Forelimb muscle (tissue), 1 donor: ENCODE measurements around the gene ARHGEF7. TPM values are rescaled to one million over a fixed set of nuclear protein-coding genes. Genes with fewer than 3 reads are reported as not detected.

Experiments
- DNase-seq: peaks from one replicate; pipeline ENCODE4 v3.0.0-alpha.2; 2013; ENCODE audit warnings: low read depth
- polyA plus RNA-seq: library from polyadenylated mRNA; unstranded; fragments of 120-200 nt; gene quantifications from one replicate; pipeline ENCODE4 v1.2.1, GENCODE V29; 2013; ENCODE audit not compliant: insufficient read length

The ARHGEF7 gene
- polyA plus RNA-seq, 1 donor = 75.6 TPM

DNA sequence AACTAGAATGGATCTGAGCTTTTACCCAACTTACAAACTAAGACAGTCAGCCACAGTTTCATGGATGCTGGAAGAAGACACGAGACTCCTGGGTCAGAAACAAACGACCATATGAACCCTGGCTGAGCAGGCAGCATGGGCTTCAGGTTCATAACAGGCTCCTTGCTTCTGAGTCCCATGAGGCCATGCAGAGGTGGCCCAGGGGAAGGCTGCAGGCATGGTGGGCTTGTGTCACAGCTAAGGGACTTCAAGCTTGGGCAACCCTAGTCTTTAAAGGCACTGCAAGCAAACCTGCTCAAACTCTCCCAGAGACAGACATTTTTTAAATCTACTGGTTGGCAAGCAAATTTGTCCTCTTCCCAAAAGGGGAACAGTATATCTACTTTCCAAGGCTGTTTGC is 5.1 kb upstream of the ARHGEF7 start:
- no peak for DNase-seq

- DNase-seq = no peak
These were observed 3.7 kb upstream of the ARHGEF7 start for GRCh38 chr13:111111376-111111937.

GRCh38 chr13:111112196-111112595 is 2.9 kb upstream of the ARHGEF7 start:
- no peak for DNase-seq

DNA sequence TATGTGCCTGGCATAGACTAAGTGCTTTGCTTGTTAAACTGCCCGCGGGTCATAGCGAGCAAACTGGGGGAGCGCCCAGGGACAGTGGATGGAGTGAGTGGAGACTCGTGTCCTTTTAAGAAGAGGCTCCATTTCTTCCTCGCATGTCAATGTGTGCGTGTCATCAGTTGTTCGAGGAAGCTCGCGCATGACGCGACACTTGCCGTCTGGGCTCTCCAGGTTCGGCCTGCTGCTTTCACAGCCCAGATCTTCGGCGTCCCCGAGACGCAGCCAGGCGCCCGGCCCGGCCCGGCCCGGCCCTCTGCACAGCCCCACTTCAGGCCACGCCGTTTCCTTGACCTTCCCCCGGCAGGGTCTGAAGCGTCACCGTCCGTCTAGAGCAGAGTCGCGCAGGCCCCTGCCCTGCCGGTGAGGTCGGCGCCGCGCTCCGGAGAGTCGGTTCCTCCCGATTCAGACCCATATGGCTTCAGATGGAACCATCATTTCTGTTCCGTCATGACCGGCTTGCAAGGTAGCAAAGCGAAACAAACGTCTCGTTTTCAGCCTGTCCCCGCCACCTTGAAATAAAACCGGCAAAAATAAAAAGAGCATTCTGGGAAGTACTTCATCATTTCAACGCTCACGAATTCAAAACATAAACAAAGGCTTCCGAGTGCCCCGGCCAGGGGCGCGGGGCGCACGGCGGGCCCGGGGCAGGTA is 599 bp upstream of the ARHGEF7 start:
- no peak for DNase-seq

DNA sequence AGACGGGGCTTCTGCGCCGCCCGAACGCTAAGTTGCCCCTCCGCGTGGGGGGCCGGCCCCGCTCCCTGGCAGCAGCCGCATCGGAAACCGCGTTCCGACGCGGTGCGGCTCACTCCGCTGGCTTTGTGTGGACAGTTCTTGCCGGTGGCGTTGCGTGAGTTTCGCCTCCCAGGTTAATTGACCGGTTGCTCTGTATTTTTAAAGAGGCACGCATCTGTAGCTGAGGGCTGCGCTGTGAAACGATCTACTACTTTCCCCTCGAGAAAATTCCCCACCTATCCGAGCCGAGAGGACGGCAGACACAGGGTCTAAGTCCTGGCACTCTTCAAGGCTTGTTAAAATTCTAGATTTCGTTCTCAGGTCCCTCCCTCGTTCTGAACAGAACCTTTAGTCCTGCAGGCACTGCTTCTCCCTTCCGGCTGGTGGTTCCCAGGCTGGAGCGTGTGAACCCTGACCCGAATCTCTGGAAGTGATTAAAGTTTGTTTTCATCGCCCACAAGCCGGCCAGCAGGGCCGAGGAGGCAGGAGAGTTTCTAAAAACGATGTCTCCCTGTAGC is 933 bp downstream of the ARHGEF7 start:
- no peak for DNase-seq

GRCh38 chr13:111116856-111117255 is 1.7 kb downstream of the ARHGEF7 start:
- no peak for DNase-seq

- DNase-seq = no peak
These were observed 2.2 kb downstream of the ARHGEF7 start for GRCh38 chr13:111117289-111117688.

GRCh38 chr13:111117961-111118360 is 2.9 kb downstream of the ARHGEF7 start:
- DNase-seq = no peak

GRCh38 chr13:111118898-111119607 is 3.9 kb downstream of the ARHGEF7 start:
- no peak for DNase-seq

- no peak for DNase-seq
These were observed 4.9 kb downstream of the ARHGEF7 start for GRCh38 chr13:111119966-111120365.

- DNase-seq = no peak
These were observed 5.3 kb downstream of the ARHGEF7 start for GRCh38 chr13:111120422-111120821.

GRCh38 chr13:111120913-111121312 is 5.8 kb downstream of the ARHGEF7 start:
- DNase-seq = no peak

GRCh38 chr13:111121506-111121905 is 6.4 kb downstream of the ARHGEF7 start:
- no peak for DNase-seq

GRCh38 chr13:111122056-111122455 is 6.9 kb downstream of the ARHGEF7 start:
- DNase-seq = no peak

DNA sequence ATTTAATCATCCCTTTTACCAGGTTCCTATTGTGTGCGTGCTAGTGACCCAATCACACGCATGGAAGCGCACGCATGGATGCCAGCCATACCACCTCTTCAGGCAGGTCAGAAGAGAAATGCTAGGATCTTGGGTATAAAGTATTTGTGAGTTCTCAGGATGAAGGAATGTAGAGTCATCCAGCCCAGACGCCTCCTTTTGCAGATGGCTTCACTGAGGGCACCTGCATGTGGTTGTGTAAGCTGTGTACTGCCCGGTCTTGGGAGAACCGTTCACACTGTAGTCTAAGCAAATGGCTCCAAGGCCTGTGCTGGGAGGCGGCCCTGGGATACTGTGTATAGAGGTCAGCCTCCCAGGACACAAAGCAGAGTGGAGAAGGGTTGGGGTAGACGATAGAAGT is 7.5 kb downstream of the ARHGEF7 start:
- DNase-seq = no peak

DNA sequence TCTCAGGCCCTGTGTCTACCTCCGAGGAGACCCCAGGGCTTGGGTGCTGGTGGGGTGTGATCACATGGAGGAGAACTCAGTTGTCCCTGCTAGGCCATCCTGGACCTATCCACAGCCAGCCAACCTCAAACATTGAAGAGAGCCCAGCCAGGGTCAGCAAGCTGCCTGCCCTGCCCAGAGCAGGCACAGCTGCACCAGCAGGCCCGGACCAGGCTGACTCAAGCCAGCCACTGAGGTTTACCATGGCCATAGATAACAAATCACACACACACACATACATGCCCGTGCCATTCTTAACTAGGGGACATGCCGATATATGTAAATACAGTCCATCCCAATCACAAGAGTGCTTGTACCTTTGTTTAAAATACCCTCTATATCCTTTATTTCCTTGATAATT is 8.1 kb downstream of the ARHGEF7 start:
- DNase-seq = no peak

DNA sequence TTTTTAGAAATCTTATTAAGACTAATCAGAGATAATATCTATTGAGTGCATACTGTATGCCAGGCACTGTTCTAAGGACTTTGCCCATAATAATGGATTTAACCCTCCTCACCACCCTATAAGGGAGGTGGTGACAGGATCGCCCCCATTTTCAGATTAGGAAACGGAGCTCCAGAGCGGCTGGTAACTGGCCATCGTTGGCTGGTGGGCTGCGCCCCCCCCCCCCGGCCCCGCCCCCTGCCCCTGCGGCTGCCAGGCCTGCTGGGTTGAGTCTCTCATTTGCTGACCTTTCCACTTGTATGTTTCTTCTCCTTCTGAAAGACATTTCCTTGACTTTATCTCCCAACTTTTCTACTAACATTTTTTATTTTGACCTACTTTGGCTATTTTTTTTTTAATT is 8.5 kb downstream of the ARHGEF7 start:
- no peak for DNase-seq

DNA sequence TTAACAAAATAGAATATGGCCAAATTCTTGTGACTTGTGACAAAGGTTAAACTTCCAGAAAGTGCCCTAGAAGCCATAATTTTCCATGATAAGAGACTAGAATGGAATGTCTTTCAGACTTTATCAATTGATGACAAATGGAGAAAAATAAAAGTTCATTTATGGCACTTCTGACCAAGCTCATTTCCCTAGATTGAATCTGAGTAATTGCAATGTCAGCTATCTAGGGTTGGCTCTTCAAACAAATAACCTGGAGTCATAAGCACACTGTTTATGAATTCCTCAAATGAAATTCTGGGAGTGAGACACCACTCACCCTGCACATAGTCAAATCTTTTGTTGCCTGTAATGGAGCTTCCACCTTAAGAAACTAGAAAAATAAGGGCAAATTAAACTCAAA is 11.4 kb downstream of the ARHGEF7 start:
- DNase-seq = no peak

DNA sequence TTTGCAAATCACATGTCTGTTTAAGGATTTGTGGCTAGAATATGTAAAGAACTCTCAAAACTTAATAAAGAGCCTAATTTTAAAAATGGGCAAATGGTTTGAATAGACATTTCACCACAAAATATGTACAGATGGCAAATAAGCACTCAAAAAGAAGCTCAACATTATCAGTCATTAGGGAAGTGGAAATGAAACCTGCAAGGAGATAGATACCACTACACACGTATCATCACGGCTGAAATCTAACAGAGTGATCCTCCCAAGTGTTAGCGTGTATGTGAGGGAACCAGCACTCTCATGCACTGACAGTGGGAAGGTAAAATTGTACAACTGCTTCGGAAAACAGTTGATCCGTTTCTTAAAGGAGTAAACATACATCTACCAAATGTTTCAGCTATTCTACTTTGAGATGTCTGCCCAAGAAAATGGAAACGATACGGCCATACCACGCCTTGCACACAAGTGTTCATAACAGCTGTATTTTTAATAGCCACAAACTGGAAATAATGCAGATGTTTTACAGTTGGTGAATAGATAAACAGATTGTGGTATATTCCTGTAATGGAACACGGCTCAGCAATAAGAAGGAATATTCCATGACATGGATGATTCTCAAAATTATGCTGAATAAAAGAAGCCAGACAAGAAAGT is 14.5 kb downstream of the ARHGEF7 start:
- DNase-seq = no peak

DNA sequence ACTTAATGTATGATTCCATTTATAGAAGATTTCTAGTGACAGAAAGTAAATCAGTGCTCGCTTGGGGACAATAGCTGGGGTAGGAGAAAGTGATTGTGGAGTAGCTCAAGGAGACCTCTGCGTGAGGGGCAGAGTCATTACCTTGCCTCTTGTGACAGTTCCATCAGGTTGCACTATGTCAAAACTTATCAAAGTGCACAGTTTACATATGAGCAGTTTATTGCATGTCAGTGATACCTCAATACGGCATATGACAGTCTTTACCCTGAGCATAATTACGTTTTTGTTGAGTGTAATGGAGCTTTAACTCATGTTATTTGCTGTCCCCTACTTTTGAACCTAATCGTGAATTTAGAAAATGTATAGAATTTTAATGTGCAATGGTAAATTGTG is 15.0 kb downstream of the ARHGEF7 start:
- no peak for DNase-seq

GRCh38 chr13:111131048-111131447 is 15.9 kb downstream of the ARHGEF7 start:
- DNase-seq = no peak

DNA sequence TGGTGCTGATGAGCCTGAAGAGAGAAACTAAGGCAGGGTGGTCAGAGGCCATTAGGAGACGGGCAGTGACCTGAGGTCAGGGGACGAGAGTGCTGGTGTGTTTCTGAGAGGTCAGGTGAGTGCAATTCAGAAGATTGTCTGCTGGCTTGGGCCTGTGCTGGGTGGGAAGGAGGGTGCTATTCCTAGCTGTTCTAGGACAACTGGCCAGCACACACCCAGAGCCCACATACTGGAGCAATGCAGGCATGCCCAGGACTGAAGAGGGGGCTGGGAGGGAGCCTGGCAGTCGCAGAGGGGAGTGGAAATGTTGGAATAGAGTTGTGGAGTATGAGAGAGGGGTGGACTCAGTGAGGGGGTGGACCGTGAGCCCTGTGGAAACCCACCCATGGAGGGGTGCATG is 16.5 kb downstream of the ARHGEF7 start:
- DNase-seq = no peak
